Epidermal melanocyte (primary cell): Measurements from ENCODE around the gene CATSPER3.
"Not testable (repeated sequence)": the region's sequence is repeated elsewhere in the genome, so short reads cannot be mapped to it uniquely, and the experiment has no call there.

Experiments
- DNase-seq: peaks from one replicate; pipeline ENCODE4 v3.0.0; 2011; ENCODE audit warnings: low spot score; ENCODE audit not compliant: insufficient read length

The CATSPER3 gene

GRCh38 chr5:134975078-134975715, 7.5 kb downstream of the CATSPER3 start:
- DNase-seq: no peak

GRCh38 chr5:134975843-134976242, 8.1 kb downstream of the CATSPER3 start:
- DNase-seq: no peak

GRCh38 chr5:134976841-134977240, 9.1 kb downstream of the CATSPER3 start:
- DNase-seq: no peak

GRCh38 chr5:134979416-134979815, 11.7 kb downstream of the CATSPER3 start:
- DNase-seq: no peak

GRCh38 chr5:134982230-134982629, 14.5 kb downstream of the CATSPER3 start:
- DNase-seq: no peak

GRCh38 chr5:134989266-134989830, 21.6 kb downstream of the CATSPER3 start:
- no peak for DNase-seq

GRCh38 chr5:134990183-134990582, 22.5 kb downstream of the CATSPER3 start:
- not testable (repeated sequence) for DNase-seq

- no peak for DNase-seq
These were observed 24.4 kb downstream of the CATSPER3 start for GRCh38 chr5:134992148-134992547.

- no peak for DNase-seq
These were observed 25.5 kb downstream of the CATSPER3 start for GRCh38 chr5:134993161-134993560.

GRCh38 chr5:134994560-134995156, 27.0 kb downstream of the CATSPER3 start:
- DNase-seq: no peak

GRCh38 chr5:134995850-134996402, 28.2 kb downstream of the CATSPER3 start:
- no peak for DNase-seq

GRCh38 chr5:134997015-134997414, 29.3 kb downstream of the CATSPER3 start:
- no peak for DNase-seq

- DNase-seq: not testable (repeated sequence)
These were observed 30.4 kb downstream of the CATSPER3 start for GRCh38 chr5:134998068-134998467.

- DNase-seq: no peak
These were observed 36.7 kb downstream of the CATSPER3 start for GRCh38 chr5:135004376-135004775.

GRCh38 chr5:135005076-135005475, 37.4 kb downstream of the CATSPER3 start:
- DNase-seq: no peak

- DNase-seq: no peak
These were observed 39.6 kb downstream of the CATSPER3 start for GRCh38 chr5:135007305-135007704.

- no peak for DNase-seq
These were observed 40.1 kb downstream of the CATSPER3 start for GRCh38 chr5:135007749-135008363.

- peak; percentile 11 for DNase-seq
These were observed 40.8 kb downstream of the CATSPER3 start for GRCh38 chr5:135008556-135008955.

GRCh38 chr5:135008981-135009735, 41.5 kb downstream of the CATSPER3 start:
- DNase-seq: peak; percentile 5

- DNase-seq: peak; percentile 12
These were observed 42.2 kb downstream of the CATSPER3 start for GRCh38 chr5:135009736-135010501.
